Activated T-helper 1 cell treated with Interleukin-2 at 50 U/mL for 16 hours (primary cell): ENCODE measurements around the gene SLC30A7.
"Not testable (repeated sequence)": the region's sequence is repeated elsewhere in the genome, so short reads cannot be mapped to it uniquely, and the experiment has no call there.

ENCODE experiments used
- DNase-seq: peaks from one replicate; pipeline ENCODE4 v3.0.0-alpha.2; 2020; ENCODE audit warnings: low read depth

Gene SLC30A7, protein sequence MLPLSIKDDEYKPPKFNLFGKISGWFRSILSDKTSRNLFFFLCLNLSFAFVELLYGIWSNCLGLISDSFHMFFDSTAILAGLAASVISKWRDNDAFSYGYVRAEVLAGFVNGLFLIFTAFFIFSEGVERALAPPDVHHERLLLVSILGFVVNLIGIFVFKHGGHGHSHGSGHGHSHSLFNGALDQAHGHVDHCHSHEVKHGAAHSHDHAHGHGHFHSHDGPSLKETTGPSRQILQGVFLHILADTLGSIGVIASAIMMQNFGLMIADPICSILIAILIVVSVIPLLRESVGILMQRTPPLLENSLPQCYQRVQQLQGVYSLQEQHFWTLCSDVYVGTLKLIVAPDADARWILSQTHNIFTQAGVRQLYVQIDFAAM

DNA sequence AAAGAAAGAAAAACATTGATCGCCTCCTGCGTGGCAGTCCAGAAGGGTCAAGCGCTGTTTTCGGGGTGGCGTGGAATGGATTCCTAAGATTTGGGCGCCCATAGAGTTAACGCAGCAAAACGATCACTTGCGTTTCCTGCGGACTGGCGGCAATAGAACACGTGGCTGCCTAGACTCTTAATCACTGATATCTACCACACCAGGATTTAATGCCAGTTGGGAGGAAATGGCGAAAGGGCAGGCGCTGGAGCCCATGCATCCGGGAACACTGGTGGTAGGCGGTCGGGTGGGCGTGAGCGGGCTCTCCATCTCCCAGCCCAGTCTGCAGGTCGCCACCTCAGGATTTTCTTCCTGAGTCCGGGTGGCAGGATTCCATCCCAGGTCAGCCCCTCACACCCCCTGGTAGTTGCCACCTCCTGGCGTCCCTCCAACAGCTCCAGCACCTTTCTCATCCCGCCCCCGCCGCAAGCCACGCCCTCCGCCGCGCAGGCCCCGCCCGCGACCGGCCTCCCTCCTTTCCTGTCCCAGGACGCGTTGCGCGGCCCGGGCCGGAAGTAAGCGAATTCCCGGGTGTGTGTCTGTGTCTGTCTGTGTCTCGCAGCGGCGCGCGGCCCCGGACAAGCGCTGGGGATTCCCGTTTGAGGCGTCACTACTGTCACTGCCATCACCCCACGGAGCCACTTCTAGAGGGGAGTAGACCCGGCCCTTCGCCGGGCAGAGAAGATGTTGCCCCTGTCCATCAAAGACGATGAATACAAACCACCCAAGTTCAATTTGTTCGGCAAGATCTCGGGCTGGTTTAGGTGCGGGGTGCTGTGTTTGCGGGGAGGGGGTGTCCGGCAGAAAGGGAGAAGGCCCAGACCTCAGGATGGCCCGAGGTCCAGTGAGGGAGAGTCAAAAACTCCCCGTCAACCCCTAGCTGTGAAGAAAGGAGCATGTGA, at the start of gene SLC30A7:
TSS of gene SLC30A7 (plus strand) at position 551 of the 941 bp plus-strand sequence. CDS start at position 724, 173 bp downstream.
- peak; percentile 92 for DNase-seq

DNA sequence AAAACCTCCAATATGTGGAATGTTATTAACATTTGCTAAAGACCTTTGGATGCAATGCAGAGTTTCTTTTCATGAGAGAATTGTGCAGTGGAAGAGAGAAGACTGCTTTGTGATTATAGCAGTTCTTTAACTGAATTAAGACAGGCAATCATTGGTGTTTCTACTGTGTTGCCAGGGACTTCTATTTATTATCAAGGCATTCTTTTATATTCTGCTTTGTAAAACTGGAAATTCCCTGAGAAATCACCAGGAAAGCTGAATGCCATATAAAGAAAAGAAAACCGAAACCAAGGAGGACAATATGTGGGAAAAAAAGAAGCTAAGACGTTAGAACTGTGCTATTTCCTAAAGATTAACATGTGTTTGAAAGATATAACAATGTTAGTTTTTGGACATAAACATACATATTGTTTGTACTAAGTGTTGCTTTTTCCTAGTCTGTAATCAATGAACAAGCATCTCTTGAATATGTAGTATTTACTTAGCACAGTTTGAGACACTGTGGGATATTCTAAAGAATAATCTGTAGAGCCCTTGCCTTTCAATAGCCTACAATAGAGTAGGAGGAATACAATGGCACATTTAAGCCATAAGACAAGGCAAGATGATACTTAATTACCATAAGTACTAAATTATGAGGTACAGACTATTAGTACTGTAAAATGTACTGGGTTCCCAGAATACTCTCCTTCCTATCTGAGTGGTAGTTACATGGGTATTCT, 48.4 kb upstream of the SLC30A7 start:
- no peak for DNase-seq

DNA sequence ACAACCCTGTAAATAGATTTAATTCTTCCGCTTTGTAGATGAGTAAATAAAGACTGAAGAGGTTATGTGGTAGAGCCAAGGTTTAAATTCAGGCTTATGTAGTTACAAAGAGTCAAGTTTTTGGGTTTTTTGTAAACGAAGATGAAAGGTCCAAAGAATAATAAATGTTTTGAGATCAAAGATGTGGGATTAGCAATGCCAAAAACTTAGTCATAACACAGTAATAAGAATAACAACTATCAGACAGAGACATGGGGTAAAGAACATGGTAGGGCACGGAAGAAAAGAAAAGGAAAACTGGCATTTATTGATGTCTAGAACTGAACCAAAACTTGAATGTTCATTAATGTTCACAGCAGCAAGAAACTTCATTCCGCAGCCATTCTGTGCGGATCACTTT, 44.2 kb upstream of the SLC30A7 start:
- no peak for DNase-seq

DNA sequence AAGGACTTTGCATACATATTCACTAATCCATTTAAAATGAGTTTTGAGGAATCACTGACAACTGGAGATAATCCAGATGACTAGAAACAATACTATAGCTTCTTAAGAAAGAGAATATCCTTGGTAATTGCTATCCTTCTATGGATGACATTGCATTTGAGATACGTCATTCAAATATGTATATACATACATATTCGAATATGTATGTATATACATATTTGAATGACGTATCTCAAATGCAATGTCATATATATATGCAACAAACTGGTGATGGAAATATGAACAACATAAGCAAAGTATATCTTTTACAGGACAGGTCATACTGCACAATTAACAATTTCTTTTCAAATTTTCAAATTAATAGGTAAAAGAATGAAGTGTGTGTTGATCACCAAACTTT, 42.9 kb upstream of the SLC30A7 start:
- DNase-seq = no peak

DNA sequence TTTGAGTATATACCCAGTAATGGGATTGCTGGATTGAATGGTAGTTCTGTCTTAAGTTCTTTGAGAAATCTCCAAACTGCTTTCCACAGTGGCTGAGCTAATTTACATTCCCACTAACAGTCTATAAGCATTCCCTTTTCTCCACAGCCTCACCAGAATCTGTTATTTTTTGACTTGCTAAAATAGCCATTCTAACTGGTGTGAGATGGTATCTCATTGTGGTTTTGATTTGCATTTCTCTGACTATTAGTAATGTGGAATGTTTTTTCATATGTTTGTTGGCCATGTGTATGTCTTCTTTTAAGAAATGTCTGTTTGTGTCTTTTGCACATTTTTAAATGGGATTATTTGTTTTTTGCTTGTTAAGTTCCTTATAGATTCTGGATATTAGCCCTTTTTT, 40.8 kb upstream of the SLC30A7 start:
- not testable (repeated sequence) for DNase-seq

DNA sequence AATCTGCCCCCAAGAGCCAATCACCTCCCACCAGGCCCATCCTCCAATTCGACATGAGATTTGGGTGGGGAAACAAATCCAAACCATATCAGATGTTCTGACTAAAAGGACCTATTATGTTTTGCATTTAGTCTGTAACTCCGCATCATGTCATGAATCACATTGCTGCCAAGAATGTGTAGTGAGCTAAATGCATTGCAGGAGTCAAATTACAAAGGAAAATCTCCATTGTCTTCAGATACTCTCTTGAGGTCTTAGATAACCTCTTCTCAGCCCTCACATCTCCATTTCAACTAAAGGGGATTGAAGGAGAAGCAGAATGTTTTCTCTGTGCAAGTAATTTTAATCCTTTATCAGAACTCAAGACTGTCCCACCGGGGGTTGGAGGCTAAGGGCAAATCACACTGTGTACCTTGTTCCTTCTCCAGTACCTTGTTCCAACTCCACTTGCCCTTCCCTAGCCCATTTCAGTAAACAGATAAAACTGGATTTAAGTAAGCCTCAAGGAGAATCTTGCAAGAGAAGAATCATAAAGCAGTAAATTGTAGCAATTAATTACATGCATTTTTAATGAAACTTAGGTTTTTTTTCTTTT, 35.4 kb upstream of the SLC30A7 start:
- DNase-seq = no peak

DNA sequence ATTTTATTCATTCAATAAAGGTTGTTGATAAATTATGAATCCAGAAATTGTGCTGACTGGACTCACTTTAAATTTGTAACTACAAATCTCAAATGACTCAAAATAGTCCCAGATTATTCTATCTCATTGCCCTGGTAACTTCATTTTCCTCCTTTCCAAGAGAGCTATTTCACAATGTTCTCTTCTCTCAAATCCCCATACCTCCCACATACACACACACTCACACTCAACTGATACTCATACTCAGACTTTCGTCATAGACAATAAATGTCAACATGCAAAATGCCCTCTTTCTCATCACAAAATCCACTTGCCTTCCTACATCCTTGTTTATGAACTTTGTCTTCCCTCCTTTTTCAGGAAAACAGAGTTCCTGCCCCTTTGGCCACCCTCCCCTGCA, 34.5 kb upstream of the SLC30A7 start:
- no peak for DNase-seq

DNA sequence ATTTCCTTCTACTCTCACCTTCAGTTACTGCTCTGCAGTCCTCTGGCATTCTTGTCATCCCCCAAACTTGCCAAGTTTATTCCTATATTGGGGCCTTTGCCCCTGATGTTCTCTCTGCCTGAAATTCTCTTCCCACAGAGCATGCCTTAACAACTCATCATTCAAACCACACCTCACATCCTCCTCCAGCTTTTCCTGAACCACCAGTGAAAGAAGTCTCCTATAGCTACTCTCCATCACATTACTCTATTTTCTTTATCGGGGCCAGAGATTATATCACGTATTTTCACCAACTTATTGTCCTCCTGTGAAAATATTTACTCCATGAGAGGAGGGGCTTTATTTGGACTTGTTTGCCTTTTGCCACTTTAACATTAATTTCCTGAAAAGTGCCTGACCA, 33.3 kb upstream of the SLC30A7 start:
- DNase-seq = no peak

DNA sequence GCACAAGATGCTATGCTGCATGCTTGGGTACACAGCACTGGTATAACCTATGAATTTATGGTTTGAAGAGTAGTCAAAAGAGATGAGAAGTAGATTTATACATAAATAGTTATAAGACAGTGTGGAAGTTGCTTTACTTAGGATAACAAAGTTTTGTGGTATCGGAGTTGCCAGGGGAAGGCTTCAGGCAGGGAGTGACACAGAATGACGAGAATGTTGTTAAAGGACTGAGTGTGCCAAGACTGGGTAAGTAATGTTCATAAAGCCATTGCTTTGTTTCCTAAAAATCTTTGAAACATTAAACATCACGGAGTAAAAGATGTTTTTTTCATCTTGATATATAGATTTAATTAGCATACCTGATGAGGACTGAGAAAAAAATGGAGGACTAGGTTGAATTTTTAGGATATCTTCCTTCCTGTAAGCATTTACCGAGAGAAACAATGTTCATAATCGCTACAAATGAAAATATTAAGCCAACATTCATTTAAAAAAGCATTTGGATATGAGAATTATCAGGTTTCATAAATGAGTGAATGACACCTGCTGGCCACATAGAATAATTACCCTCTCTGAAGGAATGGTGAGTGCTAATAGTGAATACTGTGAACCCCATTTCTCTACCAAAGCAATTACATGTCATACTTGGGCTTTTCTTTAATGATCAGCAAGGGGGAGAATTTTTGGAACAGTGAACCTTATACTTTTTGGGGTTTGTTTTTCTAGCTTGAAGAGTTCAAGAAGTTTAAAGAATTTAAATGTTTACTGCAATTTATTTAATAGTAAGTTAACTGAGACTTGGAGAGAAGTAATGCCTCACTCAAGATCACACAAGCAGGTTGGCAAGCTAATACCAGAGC, 29.6 kb upstream of the SLC30A7 start:
- DNase-seq = no peak

DNA sequence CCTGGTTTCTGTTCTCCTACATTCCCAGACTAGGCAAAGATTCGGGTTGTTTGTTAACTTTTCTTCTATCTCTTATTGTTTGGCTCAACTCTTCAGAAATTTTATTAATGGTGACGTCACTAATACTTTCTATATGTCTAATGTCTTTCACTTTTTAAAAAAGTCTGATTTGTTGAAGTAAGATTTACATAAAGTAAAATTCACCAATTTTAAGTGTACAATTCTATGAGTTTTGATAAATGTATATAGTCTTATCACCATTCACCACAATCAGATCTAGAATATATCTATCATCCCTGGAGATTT, 29.0 kb upstream of the SLC30A7 start:
- DNase-seq = no peak

DNA sequence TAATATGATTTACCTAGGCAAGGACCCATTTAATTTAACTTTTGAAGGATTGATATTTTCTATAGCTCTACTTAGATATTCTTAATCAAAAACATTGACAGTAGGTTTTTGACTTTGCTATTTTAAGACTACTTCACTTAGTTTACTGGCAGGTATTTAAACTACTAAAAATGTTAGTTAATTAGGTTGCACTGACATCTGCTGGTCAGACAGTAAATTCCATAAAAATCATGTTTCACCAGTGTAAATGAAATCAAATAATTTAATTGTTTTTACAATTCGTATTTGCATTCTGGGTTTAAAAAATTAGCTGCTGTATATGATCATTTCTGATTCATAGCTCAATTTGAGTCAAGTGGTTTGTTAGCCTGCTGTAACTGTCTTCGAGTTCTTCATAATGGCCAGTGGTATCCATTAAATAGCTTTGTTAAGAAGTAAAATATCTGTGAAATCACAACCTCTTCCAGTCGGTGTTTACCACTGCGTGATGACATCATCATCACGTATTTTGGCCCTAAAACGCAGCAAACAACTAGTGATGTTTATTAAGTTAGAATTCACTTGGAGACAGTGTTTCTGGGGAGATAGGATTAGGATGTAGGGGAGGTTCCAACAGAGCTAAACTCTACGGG, 27.4 kb upstream of the SLC30A7 start:
- DNase-seq = no peak

DNA sequence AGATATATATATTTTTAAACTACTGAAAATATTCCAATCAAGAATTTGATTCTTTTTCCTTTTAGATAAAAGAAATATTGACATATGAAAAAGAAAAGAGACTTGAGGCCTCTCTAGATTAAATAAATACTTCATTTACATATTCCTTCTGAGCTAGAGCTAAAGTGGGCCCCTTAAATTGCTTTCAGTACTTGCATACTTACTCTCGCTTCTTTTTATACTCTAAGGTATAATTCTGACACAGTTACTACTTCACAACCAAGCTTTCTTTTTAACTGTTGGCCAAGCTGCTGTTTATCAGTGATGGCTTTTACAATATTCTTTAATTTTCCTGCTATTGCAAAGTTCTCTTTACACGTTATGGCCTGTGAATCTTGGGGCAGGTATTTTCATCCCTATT, 25.9 kb upstream of the SLC30A7 start:
- DNase-seq = no peak

DNA sequence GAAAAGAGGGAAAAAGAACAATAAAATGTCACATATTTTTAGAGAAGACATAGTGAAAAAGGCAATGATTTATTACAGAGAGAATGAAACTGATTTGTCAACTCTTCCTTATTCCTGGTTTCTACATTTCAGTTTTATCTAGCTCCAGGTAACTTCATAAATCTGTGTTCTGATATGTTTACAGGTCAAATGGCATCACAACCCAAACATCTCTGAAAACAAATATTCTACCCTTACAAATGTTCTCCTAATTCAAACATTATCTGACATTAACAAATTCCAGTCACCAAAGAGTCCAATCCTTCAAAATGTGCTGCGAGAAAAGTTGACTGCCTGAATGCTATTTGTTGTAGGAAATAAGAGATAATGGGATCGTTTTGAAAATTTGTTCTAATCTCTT, 21.5 kb upstream of the SLC30A7 start:
- DNase-seq = no peak

DNA sequence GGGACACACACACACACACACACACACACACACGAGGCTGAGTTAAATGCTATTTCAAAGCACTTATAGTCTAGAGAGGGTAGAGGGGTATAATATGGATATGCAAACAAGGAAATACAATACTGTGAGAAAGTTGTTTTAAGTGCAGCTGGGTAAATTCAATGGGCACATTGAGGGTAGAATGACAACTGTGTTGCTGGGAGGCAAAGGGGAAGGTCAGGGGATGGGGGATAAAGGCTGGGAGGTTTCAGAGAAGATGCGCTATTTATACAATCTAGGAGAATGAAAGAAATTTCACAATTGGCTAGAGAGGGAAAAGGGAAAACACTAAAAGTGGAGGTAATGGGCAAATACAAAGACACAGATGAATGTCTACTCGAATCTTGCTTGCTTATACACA, 20.7 kb upstream of the SLC30A7 start:
- DNase-seq = no peak

DNA sequence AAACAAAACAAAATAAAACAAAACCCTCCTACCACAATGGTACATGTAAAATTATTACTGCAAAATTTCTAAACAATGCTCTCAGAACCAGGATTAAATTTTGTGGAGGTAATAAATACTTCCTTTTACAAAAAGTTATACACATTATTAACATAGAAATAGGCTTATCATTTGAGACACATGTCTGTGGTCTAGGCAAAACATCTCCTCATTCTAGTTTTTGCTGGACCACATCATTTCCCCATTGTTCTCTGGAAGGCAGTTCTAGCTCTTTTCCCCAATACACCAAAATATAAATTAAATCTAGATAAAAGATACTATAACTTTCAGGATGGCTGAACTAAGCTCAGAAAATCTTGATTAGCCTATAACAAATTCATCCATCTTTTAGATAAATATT, 19.6 kb upstream of the SLC30A7 start:
- no peak for DNase-seq

DNA sequence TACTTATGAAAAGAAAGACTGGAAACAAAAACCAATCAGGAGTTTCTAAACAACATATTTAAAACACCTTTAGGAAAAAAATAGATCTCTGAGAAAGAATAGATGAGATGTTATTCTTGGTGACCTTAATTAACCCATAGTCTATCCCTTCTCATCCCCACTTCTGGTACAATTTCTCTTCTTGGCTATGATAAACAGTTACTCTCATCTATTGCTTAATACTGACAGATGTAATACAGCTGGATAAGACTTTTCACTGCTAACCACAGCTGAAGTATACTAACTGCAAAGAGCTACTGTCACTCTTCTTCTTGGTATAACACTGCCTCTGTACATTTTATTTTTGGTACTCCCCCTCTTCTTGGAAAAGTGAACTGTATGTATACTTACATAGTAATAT, 16.5 kb upstream of the SLC30A7 start:
- no peak for DNase-seq

DNA sequence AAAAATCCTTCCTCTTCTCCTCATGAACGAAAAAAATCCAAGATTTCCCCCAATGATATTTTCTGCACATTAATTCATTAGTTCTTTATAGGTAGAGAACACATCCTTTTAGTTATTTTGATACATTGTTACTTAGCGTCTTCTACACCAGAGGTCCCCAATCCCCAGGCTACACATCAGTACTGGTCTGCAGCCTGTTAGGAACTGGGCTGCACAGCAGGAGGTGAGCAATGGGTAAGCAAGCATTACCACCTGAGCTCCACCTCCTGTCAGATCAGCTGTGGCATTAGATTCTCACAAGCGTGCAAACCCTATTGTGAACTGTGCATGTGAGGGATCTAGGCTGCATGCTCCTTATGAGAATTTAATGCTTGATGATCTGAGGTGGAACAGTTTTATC, 14.2 kb upstream of the SLC30A7 start:
- no peak for DNase-seq

DNA sequence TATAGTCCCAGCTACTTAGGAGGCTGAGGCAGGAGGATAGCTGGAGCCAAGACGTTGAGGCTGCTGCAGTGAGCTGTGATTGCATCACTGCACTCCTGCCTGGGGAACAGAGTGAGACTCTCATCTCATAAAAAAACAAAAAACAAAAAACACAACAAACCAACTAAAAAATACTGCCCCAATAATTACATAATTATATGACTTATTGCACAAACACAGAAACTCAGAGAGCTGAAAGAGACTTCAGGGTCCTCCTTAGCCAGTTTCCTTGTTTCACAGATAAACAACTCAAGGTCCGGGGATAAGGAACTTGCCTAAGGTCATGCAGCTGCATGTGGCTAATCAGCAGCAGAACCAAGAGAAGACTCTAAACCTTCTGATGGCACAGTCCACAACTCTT, 13.2 kb upstream of the SLC30A7 start:
- DNase-seq = no peak

DNA sequence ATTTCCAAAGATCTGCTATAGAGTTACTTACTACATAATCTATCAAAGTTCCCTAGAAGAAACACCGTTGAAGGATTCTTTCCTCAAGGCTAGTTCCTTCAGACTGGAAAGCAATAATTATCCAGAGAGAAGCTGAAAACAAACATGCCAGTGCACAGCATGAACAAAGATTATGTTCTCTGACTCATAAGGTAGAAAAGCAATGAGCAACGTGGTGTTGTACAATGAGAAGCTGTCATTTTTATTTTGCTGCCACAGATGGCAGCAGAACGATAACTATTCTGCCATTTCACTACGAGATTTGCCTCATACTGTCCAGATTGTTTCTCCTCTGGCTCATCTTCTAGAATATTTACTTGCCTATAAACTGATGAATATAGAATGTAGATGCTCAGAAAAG, 11.9 kb upstream of the SLC30A7 start:
- no peak for DNase-seq

DNA sequence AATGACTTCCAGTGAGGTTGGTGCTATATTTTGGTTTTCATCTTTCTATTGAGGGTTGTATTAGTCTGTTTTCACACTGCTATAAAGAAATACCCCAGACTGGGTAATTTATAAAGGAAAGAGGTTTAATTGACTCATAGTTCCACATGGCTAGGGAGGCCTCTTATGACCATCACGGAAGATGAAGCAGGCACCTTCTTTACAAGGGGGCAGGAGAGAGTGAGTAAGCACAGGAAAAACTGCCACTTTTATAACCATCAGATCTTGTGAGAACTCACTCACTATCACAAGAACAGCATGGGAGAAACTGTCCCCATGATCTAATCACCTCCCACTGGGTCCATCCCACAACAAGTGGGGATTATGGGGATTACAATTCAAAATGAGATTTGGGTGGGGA, 6.9 kb upstream of the SLC30A7 start:
- not testable (repeated sequence) for DNase-seq
